ENCODE results near the gene HSD17B12.

Gene HSD17B12

GRCh38 chr11:43688394-43688793 lies 7.9 kb downstream of the HSD17B12 start:
- no peak for DNase-seq

GRCh38 chr11:43689167-43689566 lies 8.6 kb downstream of the HSD17B12 start:
- DNase-seq, result no peak

- peak; percentile 21 to 55 (median 50) for DNase-seq
These were observed 10.6 kb downstream of the HSD17B12 start for GRCh38 chr11:43690929-43691725.

- DNase-seq, result no peak
These were observed 11.3 kb downstream of the HSD17B12 start for GRCh38 chr11:43691806-43692205.

- no peak for DNase-seq
These were observed 12.5 kb downstream of the HSD17B12 start for GRCh38 chr11:43693069-43693468.

- DNase-seq, result no peak
These were observed 13.2 kb downstream of the HSD17B12 start for GRCh38 chr11:43693731-43694130.

- no peak for DNase-seq
These were observed 13.9 kb downstream of the HSD17B12 start for GRCh38 chr11:43694477-43694876.

- DNase-seq, result no peak
These were observed 17.1 kb downstream of the HSD17B12 start for GRCh38 chr11:43697679-43698078.

GRCh38 chr11:43699870-43700269 lies 19.3 kb downstream of the HSD17B12 start:
- DNase-seq, result no peak

GRCh38 chr11:43706631-43707030 lies 26.1 kb downstream of the HSD17B12 start:
- no peak for DNase-seq

GRCh38 chr11:43708776-43709175 lies 28.2 kb downstream of the HSD17B12 start:
- DNase-seq, result no peak

GRCh38 chr11:43709689-43710088 lies 29.2 kb downstream of the HSD17B12 start:
- no peak for DNase-seq

- no peak for DNase-seq
These were observed 32.1 kb downstream of the HSD17B12 start for GRCh38 chr11:43712676-43713075.

GRCh38 chr11:43718373-43718772 lies 37.8 kb downstream of the HSD17B12 start:
- no peak for DNase-seq

GRCh38 chr11:43723617-43724016 lies 43.1 kb downstream of the HSD17B12 start:
- no peak for DNase-seq

GRCh38 chr11:43732225-43732624 lies 51.7 kb downstream of the HSD17B12 start:
- DNase-seq, result no peak

- DNase-seq, result no peak
These were observed 53.7 kb downstream of the HSD17B12 start for GRCh38 chr11:43734256-43734655.

GRCh38 chr11:43735115-43735514 lies 54.6 kb downstream of the HSD17B12 start:
- DNase-seq, result no peak

GRCh38 chr11:43735961-43736360 lies 55.4 kb downstream of the HSD17B12 start:
- peak; percentile 5 to 29 (median 21) for DNase-seq

GRCh38 chr11:43736502-43737200 lies 56.1 kb downstream of the HSD17B12 start:
- no peak for DNase-seq

GRCh38 chr11:43737201-43737590 lies 56.7 kb downstream of the HSD17B12 start:
- no peak for DNase-seq

- no peak for DNase-seq
These were observed 58.3 kb downstream of the HSD17B12 start for GRCh38 chr11:43738600-43739409.

GRCh38 chr11:43746670-43747069 lies 66.1 kb downstream of the HSD17B12 start:
- no peak for DNase-seq
